Measurements from ENCODE around the gene ARVCF. TPM values are rescaled to one million over a fixed set of nuclear protein-coding genes. Genes with fewer than 3 reads are reported as not detected.

The ARVCF gene
- total RNA-seq, 4 donors from 2014 or later: 31.1 to 55.8 (median 44.6) TPM

DNA sequence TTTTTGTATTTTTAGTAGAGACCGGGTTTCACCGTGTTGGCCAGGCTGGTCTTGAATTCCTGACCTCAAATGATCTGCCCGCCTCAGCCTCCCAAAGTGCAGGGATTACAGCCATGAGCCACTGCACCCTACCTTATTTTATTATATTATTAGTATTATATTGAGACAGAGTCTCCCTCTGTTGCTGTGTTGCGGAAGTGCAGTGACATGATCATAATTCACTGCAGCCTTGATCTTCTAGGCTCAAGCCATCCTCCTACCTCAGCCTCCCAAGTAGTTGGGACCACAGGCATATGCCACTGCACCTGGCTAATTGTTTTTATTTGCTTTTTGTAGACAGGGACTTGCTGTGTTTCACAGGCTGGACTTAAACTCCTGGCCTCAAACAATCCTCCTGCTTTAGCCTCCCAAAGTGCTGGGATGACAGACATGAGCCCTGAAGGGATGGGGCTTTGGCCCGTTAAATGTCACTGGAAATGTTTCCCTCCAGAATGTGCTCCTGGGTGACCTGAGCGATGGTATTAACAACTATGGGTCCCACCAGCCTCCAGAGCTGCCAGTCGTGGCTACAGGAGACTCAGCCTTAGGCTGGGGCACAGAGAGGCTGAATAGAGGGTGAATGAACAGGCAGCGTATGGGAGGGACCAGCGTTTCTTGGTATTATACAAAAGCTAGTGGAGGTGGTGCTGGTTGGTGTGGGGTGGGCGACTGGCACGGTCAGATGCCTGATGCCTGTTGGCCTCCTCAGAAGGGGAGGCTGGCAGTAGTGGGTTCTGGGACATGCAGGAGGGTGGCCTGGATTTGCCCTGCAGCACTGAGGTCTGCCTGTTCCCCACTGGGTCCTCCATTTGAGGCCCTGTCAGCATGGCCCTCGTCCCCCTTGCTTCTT is 11.6 kb upstream of the ARVCF start:
- no peak for DNase-seq (ENCODE audit: extremely low spot score)
- H3K27me3 ChIP-seq: no peaks in the 10 kb centered on the region
- no peak overlapping the region for H3K4me3 ChIP-seq
- peaks cover 0 to 24% (median 15%) of the 10 kb centered on the region in 4 donors for H3K36me3 ChIP-seq
- intact Hi-C loops (cut with DNase I): no loop called here
- peaks cover 15 to 70% (median 35%) of the 10 kb centered on the region in 4 donors for H3K4me1 ChIP-seq
- 88% methylated on average over 11 of the region's 12 CpGs for WGBS
- H3K27ac ChIP-seq (replicated peaks in 1 of 4): no peak overlapping the region
- H3K9me3 ChIP-seq: no peaks in the 10 kb centered on the region
- TF ChIP-seq, protein P1, sequence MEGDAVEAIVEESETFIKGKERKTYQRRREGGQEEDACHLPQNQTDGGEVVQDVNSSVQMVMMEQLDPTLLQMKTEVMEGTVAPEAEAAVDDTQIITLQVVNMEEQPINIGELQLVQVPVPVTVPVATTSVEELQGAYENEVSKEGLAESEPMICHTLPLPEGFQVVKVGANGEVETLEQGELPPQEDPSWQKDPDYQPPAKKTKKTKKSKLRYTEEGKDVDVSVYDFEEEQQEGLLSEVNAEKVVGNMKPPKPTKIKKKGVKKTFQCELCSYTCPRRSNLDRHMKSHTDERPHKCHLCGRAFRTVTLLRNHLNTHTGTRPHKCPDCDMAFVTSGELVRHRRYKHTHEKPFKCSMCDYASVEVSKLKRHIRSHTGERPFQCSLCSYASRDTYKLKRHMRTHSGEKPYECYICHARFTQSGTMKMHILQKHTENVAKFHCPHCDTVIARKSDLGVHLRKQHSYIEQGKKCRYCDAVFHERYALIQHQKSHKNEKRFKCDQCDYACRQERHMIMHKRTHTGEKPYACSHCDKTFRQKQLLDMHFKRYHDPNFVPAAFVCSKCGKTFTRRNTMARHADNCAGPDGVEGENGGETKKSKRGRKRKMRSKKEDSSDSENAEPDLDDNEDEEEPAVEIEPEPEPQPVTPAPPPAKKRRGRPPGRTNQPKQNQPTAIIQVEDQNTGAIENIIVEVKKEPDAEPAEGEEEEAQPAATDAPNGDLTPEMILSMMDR (IDR thresholded peaks at IDR 0.05): peak in 1 of 3 experiments; percentile 11
- no peak for TF ChIP-seq POLR2AphosphoS5 (IDR thresholded peaks at IDR 0.05)

DNA sequence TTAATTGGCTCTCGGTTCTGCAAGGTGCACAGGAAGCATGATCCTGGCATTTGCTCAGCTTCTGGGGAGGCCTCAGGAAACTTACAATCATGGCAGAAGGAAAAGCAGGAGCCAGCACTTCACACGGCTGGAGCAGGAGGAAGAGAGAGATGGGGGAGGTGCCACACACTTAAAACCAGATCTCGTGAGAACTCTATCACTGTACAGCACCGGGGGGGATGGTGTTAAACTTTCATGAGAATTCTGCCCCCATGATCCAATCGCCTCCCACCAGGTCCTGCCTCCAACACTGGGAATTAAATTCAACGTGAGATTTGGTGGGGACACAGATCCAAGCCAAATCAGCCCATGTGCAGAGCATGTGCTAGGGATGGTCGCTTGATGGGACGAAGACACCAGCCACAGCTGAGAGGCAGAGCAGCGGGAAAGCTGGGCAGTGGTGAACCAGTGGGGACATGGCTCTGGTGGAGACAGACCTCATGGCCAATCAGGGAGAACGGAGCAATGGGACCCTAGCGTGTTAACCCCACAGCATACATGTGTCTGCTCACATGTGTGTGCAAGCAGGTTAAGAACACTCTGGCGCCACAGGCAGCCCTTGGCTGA is 10.5 kb upstream of the ARVCF start:
- Histone ChIP-seq H3K27me3 (no peaks in the 10 kb centered on the region), H3K4me1 (peaks cover 15 to 70% (median 35%) of the 10 kb centered on the region in 4 donors), H3K9me3 (no peaks in the 10 kb centered on the region), H3K36me3 (peaks cover 0 to 20% (median 11%) of the 10 kb centered on the region in 4 donors), H3K27ac (replicated peaks in 1 of 4) (no peak overlapping the region), H3K4me3 (no peak overlapping the region)
- WGBS: 86% methylated on average over 12 of the region's 12 CpGs
- TF ChIP-seq, protein P1 (IDR thresholded peaks at IDR 0.05): no peak
- TF ChIP-seq EP300 (IDR thresholded peaks at IDR 0.05) (no peak), POLR2A (IDR thresholded peaks at IDR 0.05; ENCODE audit: low read depth) (no peak), POLR2AphosphoS5 (IDR thresholded peaks at IDR 0.05) (no peak)
- no peak for DNase-seq (ENCODE audit: extremely low spot score)
- intact Hi-C loops (cut with DNase I): no loop called here

DNA sequence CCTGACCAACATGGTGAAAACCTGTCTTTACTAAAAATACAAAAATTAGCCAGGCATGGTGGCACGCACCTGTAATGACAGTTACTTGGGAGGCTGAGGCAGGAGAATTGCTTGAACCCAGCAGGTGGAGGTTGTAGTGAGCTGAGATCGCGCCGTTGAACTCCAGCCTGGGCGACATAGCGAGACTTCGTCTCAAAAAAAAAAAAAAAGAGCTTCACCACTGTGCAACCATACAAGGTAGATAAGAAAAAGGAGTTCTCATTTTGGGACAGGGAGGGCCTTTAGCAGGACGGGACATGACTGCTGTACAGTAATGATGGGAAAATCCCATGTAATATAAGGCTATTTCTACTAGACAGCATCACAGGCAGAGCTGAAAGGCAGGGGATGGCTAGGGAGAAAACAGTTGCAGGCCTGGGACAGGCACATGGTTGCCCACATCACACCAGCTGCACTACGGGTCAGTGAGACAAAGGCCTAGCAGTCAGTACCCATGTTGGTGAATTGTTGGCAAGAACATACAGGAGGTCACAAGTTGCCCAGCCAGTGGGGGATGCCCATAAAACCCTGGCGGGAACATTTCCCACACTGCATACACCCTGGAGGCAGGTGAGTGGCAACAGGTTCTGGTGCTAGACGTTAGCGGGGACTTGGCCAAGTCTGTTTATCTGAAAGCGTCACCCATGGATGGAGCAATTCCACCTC is 9.7 kb upstream of the ARVCF start:
- no peaks in the 10 kb centered on the region for H3K9me3 ChIP-seq
- peaks cover 0 to 14% (median 6%) of the 10 kb centered on the region in 4 donors for H3K36me3 ChIP-seq
- H3K4me1 ChIP-seq: peaks cover 19 to 68% (median 38%) of the 10 kb centered on the region in 4 donors
- H3K27me3 ChIP-seq: no peaks in the 10 kb centered on the region
- no peak for DNase-seq (ENCODE audit: extremely low spot score)
- H3K27ac ChIP-seq (replicated peaks in 1 of 4): no peak overlapping the region
- WGBS: 93% methylated on average over 13 of the region's 13 CpGs
- intact Hi-C loops (cut with DNase I): no loop called here
- TF ChIP-seq EP300 (IDR thresholded peaks at IDR 0.05): no peak
- TF ChIP-seq, protein P1 (IDR thresholded peaks at IDR 0.05): no peak
- no peak for TF ChIP-seq POLR2AphosphoS5 (IDR thresholded peaks at IDR 0.05)
- TF ChIP-seq POLR2A (IDR thresholded peaks at IDR 0.05; ENCODE audit: low read depth): no peak
- H3K4me3 ChIP-seq: no peak overlapping the region

DNA sequence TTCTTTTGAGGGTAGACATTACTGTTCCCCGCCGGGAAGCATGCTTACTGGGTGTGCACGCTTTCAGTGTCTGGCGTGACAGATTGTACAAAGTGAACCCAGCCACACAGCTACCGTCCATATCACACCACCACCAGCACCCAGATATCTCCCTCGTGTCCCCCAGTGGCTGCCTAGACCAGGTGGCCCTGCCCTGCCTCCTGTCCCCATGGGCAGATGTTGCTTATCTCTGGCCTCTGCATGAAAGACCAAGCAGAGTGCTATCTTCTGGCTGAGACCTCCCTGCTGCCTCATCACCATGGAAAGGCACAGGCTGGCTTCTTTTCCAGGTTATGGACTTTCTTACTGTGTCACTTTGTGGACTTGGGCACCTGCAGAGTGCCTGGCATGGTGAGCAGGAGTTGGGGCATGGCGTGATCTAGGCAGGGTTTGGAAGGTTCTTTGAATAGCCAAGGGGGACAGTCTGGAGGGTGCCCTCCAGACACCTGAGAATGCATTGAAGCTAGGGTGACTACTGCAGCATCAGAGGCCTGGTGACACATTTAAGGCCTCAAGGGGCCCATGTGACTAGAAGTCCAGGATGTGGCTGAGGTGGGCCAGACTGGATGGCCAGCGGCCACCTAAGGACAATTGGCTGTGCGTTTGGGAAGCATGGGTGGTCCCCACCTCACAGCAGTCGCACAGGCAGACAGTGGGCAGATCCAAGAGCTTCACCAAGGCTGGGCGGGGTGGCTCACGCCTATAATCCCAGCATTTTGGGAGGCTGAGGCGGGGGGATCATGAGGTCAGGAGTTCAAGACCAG is 9.0 kb upstream of the ARVCF start:
- Histone ChIP-seq H3K9me3 (no peaks in the 10 kb centered on the region), H3K27me3 (no peaks in the 10 kb centered on the region), H3K27ac (replicated peaks in 1 of 4) (no peak overlapping the region), H3K36me3 (peaks cover 0 to 11% (median 4%) of the 10 kb centered on the region in 4 donors), H3K4me3 (no peak overlapping the region), H3K4me1 (peaks cover 20 to 66% (median 39%) of the 10 kb centered on the region in 4 donors)
- no peak for DNase-seq (ENCODE audit: extremely low spot score)
- 98% methylated on average over 12 of the region's 13 CpGs for WGBS
- TF ChIP-seq POLR2A (IDR thresholded peaks at IDR 0.05; ENCODE audit: low read depth): no peak
- TF ChIP-seq EP300 (IDR thresholded peaks at IDR 0.05): no peak
- intact Hi-C loops (cut with DNase I): no loop called here

Data from esophagus muscularis mucosa (tissue), 4 donors.